GM18873 (cell line): Measurements from ENCODE around the gene SPEF2.

Source experiments
- ATAC-seq: cut with Tn5 transposase; IDR thresholded peaks from one replicate; pipeline ENCODE4 v1.9.1; 2021; ENCODE audit warnings: mild to moderate bottlenecking, moderate library complexity, moderate number of reproducible peaks; ENCODE audit not compliant: unreplicated experiment, low FRiP score

Gene SPEF2

GRCh38 chr5:35707659-35708058 lies 90.0 kb downstream of the SPEF2 start:
- ATAC-seq: no peak

DNA sequence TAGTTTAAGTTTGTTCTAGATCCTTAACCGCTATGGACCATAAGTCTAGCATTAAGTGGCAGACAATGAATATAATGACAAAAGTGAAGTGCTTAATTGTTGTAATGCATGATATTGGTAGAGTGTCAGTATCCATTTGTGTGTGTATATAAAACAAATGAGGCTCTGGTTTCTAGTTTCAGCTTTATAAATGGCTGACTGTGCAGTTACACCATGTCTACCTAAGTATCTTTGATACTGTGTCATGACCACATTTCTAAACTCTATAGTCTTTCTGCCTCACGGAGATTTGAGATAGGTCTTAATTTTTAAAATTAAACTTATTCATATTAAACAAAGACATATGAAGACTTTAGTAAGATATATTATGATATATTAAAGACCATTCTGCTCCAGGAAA lies 92.0 kb downstream of the SPEF2 start:
- no peak for ATAC-seq

- no peak for ATAC-seq
Measured at GRCh38 chr5:35717718-35718117, 100.1 kb downstream of the SPEF2 start.

GRCh38 chr5:35735718-35736117 lies 118.1 kb downstream of the SPEF2 start:
- no peak for ATAC-seq

- ATAC-seq: no peak
Measured at GRCh38 chr5:35736280-35736679, 118.6 kb downstream of the SPEF2 start.

DNA sequence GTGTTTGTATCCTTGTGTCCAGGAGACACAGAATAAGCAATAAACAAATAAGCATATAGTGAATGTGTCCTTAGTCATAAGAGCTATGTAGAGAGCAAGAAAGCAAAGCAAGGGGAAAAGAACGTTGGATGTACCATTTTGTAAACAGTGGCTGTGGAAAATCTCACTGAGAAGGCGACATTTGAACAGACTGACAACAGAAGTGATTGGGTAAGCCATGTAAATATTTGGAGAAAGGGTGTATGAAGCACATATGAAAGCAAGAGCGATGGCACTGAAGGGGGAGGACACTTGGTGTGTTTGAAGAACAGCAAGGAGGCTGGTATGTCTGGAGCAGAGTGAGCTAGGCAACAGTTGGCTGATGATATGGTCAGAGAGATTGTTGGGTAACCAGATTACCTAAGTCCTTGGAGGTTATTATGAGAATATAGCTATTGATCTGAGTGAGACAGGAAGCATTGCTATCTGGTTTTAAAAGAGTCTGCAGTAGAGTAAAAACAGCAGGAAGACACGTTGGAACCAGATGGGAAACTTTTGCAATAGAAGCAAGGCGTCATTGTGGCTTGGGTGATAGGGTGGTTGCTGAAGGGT lies 123.6 kb downstream of the SPEF2 start:
- no peak for ATAC-seq

DNA sequence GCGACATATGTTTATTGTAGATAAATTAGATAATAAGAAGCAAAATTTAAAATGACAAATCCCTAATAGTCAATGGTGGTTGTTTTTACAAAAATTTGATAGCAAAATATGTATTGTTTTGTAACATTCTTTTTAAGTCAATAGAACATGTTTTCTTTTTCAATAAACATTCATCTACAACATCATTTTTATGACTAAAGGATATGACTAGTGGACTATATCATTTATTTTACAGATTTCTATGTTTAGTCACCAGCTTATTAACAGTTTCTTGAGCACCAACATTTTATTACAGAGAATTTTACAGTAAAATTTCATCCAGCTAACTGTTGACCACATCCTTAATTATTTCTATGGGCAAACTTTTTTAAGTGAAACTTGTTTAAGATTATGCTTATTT lies 124.3 kb downstream of the SPEF2 start:
- no peak for ATAC-seq

DNA sequence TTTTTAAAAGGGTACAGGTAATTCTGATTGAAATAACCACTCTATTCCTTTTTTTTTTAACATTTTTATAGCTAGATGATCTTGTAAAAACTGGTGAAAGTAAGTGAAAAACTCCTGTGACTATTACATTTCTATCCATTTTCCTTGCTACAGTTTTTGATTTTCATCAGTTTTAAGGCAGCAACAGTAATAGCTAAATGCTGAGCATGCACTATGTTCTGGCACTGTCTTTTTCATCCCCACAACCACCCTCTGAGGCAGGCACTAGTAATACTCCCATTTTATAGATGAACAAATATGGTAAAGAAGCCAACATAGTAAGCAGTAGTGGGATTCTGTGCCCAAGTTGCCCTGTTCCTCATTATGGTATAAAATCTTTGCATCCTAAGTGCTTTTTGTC lies 126.0 kb downstream of the SPEF2 start:
- no peak for ATAC-seq

DNA sequence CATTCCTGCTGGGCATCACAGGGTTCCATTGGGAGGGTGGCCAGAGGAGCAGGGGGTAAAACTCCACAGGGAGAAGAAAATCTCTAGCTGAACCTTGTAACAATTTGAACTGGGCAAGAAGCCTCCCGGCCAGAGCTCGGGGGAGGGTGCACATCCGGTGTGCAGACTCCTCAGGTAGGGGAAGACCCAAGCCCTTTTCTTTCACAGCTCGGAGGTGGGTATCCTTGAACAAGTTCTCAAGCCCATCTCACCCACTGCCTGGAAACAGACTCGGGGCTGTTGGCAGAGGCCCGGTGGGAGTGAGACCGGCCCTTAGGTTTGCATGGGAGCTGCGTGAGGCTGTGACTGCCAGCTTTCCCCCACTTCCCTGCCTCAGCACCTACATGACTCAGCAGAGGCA lies 127.5 kb downstream of the SPEF2 start:
- ATAC-seq: no peak

- ATAC-seq: no peak
Measured at GRCh38 chr5:35745660-35746059, 128.0 kb downstream of the SPEF2 start.

- no peak for ATAC-seq
Measured at GRCh38 chr5:35752012-35752411, 134.3 kb downstream of the SPEF2 start.

DNA sequence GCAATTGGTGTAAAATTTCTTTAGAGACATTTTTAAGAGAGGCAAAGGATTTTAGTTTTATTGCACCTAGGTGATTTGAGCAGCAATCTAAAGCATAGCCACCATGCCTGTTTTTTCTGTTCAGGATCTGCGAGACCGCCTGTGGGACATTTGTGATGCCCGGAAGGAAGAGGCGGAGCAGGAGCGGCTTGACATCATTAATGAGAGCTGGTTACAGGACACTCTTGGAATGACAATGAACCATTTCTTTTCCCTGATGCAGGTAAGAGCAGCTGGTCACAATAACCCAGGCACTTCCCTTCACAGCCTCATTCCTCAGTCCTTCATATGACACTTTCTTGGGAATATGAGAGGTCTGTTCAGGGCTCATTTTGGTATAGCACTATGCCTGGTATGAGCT lies 135.8 kb downstream of the SPEF2 start:
- no peak for ATAC-seq

- no peak for ATAC-seq
Measured at GRCh38 chr5:35754481-35754880, 136.8 kb downstream of the SPEF2 start.

DNA sequence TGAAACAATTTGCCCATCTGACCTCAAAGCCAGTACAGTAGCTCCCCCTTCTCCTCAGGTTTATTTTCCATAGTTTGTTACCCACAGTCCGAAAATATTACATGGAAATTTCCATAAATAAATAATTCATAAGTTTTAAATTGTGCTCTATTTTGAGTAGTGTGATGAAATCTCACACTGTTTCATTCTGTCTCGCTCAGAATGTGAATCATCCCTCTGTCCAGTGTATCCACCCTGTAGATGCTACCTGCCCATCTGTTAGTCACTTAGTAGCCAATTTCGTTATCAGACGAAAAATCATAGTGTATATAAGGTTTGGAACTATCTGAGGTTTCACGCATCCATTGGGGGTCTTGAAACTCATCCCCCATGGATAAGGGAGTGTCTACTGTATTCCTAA lies 138.3 kb downstream of the SPEF2 start:
- ATAC-seq: no peak

GRCh38 chr5:35758151-35758724 lies 140.6 kb downstream of the SPEF2 start:
- ATAC-seq: no peak

DNA sequence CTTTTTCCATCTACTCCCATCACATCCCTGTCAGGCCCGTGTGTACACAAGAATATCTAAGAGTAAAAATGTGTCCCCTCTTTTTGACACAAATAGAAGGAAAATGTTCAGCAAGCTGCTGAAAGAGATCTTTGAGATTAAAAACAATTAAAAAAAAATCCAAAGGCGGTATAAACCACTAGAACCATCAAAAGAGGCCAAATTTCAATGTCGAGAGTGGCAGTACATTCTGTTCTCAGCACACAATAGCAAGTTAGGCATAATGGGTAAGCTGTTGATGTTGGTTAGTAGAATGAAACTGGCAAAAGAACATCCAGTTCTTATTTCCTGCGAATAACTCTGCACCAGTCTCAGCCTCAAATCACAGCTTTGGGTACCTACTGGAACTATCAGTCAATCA lies 143.9 kb downstream of the SPEF2 start:
- ATAC-seq: no peak

DNA sequence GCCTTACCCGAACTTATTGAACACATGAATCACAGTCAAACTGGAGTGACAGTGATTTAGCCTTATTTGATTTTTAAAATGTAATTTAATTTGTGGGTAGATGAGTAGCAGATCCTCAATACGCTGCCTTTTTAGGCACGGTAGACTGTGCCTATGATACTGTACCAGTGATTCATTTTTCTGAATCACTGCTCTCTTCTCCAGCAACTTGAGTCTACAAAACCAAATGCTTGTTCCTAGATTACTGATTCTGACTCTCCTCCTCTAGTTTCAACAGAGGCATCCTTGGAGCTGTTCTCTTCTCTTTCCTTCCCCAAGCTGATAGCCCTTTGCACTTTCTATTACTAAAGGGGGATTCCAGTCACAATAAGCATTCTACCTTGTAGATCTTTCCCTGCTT lies 144.7 kb downstream of the SPEF2 start:
- ATAC-seq: no peak

DNA sequence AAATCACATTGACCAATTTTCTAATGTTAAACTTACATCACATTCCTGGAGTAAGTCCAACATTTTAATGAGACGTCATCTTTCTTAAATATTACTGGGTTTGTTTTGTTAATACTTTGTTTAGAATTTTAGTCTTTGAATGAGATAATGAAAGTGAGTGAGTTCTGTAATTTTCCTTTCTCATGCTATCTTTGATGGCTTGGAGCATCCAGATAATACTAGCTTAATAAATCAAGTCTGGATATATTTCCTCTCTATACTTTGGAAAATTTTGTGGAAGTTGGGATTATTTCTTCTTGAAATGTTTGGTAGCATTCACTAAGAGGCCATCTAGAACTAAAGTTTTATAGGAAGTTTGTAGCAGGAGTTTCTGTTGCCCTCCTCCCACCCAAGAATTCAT lies 148.3 kb downstream of the SPEF2 start:
- ATAC-seq: no peak

GRCh38 chr5:35771300-35771699 lies 153.6 kb downstream of the SPEF2 start:
- no peak for ATAC-seq

DNA sequence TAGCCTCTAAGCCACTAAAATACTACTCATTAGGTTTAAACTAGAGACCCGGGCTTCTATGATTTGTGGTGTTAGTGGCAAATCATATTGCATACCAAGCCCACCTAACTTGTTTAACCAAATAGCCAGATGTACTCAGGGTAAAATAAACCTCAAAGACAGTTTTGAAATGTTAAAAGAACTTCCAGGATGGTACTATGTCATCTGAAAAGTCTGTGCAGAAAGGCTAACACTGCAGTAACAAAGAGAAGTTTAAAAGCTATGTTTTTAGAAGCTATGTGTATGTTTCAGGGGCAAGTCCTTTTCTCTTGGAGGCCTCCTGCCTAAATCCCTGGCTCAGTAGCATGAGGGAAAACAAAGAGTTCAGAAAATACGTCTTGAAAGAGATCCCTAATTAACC lies 154.2 kb downstream of the SPEF2 start:
- ATAC-seq: no peak

GRCh38 chr5:35773967-35774366 lies 156.3 kb downstream of the SPEF2 start:
- ATAC-seq: no peak

DNA sequence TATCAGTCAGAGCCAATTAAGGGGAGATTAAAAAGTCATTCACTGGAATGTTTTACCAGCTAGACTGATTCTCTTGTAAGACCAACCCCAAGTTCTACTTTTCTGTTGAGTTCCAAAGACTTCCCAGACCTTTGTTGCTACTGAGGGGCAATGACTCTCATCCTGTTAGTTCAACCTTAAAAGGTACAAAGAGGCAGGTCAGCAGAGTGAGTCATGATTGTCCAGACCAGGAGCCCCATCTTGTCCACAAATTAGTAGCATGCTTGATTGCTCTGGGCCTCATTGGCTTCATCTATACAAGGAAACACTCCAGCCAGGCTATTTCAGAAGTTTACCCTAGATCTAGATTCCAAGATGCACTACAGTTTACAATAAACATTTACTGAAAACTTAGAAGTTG lies 159.1 kb downstream of the SPEF2 start:
- no peak for ATAC-seq
